ENCODE data around the gene HPN. TPM values are rescaled to one million over a fixed set of nuclear protein-coding genes. Genes with fewer than 3 reads are reported as not detected.

Gene HPN
- total and polyA plus RNA-seq, 2 of the 13 experiments (the other 11 are each of a cell fraction or from before 2014, with no cell fraction given): 46.7 to 261 TPM

- no peak for TF ChIP-seq KAT7 (CRISPR knock-in tag; IDR thresholded peaks at IDR 0.05; ENCODE audit: borderline replicate concordance)
- peak; percentile 74 for TF ChIP-seq PHF5A (CRISPR knock-in tag; IDR thresholded peaks at IDR 0.05; ENCODE audit: low read depth, unreplicated experiment)
- peak; percentile 64; the same call in 1 of the 2 replicates for TF ChIP-seq ARID4A (CRISPR knock-in tag; IDR thresholded peaks at IDR 0.05; ENCODE audit: borderline replicate concordance)
- no peak for TF ChIP-seq ZBTB26 (CRISPR knock-in tag; IDR thresholded peaks at IDR 0.05; ENCODE audit: borderline replicate concordance)
- TF ChIP-seq ZNF724P (CRISPR knock-in tag; IDR thresholded peaks at IDR 0.05; ENCODE audit: borderline replicate concordance): 0 out of 2 replicates have a peak, but pooled peaks have one; percentile 41
- TF ChIP-seq GMEB1 (CRISPR knock-in tag; IDR thresholded peaks at IDR 0.05; ENCODE audit: borderline replicate concordance): peak; percentile 62; the same call in 1 of the 2 replicates
- TF ChIP-seq MEIS1 (CRISPR knock-in tag; IDR thresholded peaks at IDR 0.05; ENCODE audit: borderline replicate concordance): peak; percentile 56; the same call in 1 of the 2 replicates
- peak; percentile 70 for TF ChIP-seq ZBTB37 (CRISPR knock-in tag; IDR thresholded peaks at IDR 0.05)
- TF ChIP-seq PATZ1 (CRISPR knock-in tag; IDR thresholded peaks at IDR 0.05): peak; percentile 99
- TF ChIP-seq ZNF446 (CRISPR knock-in tag; IDR thresholded peaks at IDR 0.05): no peak
- peak; percentile 61; the same call in 1 of the 2 replicates for TF ChIP-seq MIXL1 (CRISPR knock-in tag; IDR thresholded peaks at IDR 0.05)
- TF ChIP-seq ZKSCAN1 (IDR thresholded peaks at IDR 0.05; ENCODE audit: low read length): no peak
- no peak for TF ChIP-seq ZSCAN30 (CRISPR knock-in tag; IDR thresholded peaks at IDR 0.05)
- TF ChIP-seq MLLT10 (CRISPR knock-in tag; IDR thresholded peaks at IDR 0.05): no peak
- TF ChIP-seq ISL2 (CRISPR knock-in tag; IDR thresholded peaks at IDR 0.05): peak; percentile 96
- peak; percentile 71; the same call in 1 of the 2 replicates for TF ChIP-seq ZNF264 (CRISPR knock-in tag; IDR thresholded peaks at IDR 0.05)
- TF ChIP-seq ZNF101 (CRISPR knock-in tag; IDR thresholded peaks at IDR 0.05; ENCODE audit: borderline replicate concordance, low read depth): no peak
These were observed 35.1 kb upstream of the HPN start (continued) for GRCh38 chr19:35006342-35006998.
